ENCODE results near the gene RNF8. TPM values are rescaled to one million over a fixed set of nuclear protein-coding genes. Genes with fewer than 3 reads are reported as not detected.

The RNF8 gene
- total RNA-seq, 5 donors from 2014 or later (not counting 1 experiment from before 2014, with no cell fraction given), result 10.6 to 18.5 (median 15.2) TPM

DNA sequence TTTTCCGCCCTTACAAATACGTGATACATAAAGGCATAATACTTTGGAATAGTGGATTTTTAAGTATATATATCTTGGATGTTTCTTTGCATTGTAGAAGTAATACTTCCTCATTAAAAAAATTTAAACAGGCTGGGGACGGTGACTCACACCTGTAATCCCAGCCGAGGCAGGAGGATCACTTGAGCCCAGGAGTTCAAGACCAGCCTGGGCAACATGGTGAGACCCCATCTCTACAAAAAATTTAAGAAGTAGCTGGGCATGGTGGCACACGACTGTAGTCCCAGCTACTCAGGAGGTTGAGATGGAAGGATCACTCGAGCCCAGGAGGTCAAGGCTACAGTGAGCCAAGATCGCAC, 38.6 kb upstream of the RNF8 start:
- no peak overlapping the region for H3K4me3 Mint-ChIP-seq
- CTCF ChIA-PET, result interaction anchor here in 1 of 2 donors (0.5 to 1.1 kb wide), 2 partner anchors 90 to 297 kb away, joined by 4 read pairs; no protein-coding TSS in a partner anchor
- ATAC-seq (replicated peaks in 1 of 4), result no peak
- Histone ChIP-seq H3K27ac (ENCODE audit: low read length) (no peak overlapping the region), H3K27me3 (replicated peaks in 1 of 2; ENCODE audit: control insufficient read depth in 2 of 2, extremely low read depth in 1 of 2, insufficient read depth in 2 of 2, low read length in 1 of 2) (no peaks in the 10 kb centered on the region), H3K4me3 (ENCODE audit: control insufficient read depth in 1 of 2, extremely low read depth in 1 of 2, low read length in 1 of 2) (no peak overlapping the region), H3K9me3 (no peaks in the 10 kb centered on the region), H3K36me3 (ENCODE audit: control insufficient read depth in 2 of 2, extremely low read depth in 1 of 2, insufficient read depth in 1 of 2, low read length in 1 of 2) (peaks cover 13 to 72% of the 10 kb centered on the region in 2 donors), H3K4me1 (ENCODE audit: control insufficient read depth in 1 of 2, extremely low read depth in 1 of 2, insufficient read depth in 2 of 2, low read length in 2 of 2) (no peaks in the 10 kb centered on the region)
- no peak for DNase-seq
- peaks cover 31% of the 10 kb centered on the region for H3K36me3 Mint-ChIP-seq
- no CpG with 5 or more reads among the region's 7 CpGs for WGBS (ENCODE audit: insufficient coverage)
- H3K27ac Mint-ChIP-seq, result no peak overlapping the region
- no peaks in the 10 kb centered on the region for H3K27me3 Mint-ChIP-seq
- POLR2A ChIA-PET, result no interaction called here
- H3K4me1 Mint-ChIP-seq, result peaks cover 0 to 9% (median 0%) of the 10 kb centered on the region in 3 donors
- no peaks in the 10 kb centered on the region for H3K9me3 Mint-ChIP-seq

GRCh38 chr6:37316071-37316470, 37.7 kb upstream of the RNF8 start:
- Histone ChIP-seq H3K4me1 (ENCODE audit: control insufficient read depth in 1 of 2, extremely low read depth in 1 of 2, insufficient read depth in 2 of 2, low read length in 2 of 2) (no peaks in the 10 kb centered on the region), H3K36me3 (ENCODE audit: control insufficient read depth in 2 of 2, extremely low read depth in 1 of 2, insufficient read depth in 1 of 2, low read length in 1 of 2) (peaks cover 13 to 82% of the 10 kb centered on the region in 2 donors), H3K27me3 (replicated peaks in 1 of 2; ENCODE audit: control insufficient read depth in 2 of 2, extremely low read depth in 1 of 2, insufficient read depth in 2 of 2, low read length in 1 of 2) (no peaks in the 10 kb centered on the region), H3K9me3 (no peaks in the 10 kb centered on the region), H3K4me3 (ENCODE audit: control insufficient read depth in 1 of 2, extremely low read depth in 1 of 2, low read length in 1 of 2) (no peak overlapping the region), H3K27ac (ENCODE audit: low read length) (no peak overlapping the region)
- ChIA-PET CTCF (interaction anchor here (0.6 to 0.9 kb wide), 3 partner anchors 10 to 641 kb away, joined by 3 to 4 read pairs (median 3); no protein-coding TSS in a partner anchor), POLR2A (no interaction called here)
- DNase-seq, result no peak
- Mint-ChIP-seq H3K27me3 (no peaks in the 10 kb centered on the region), H3K4me3 (no peak overlapping the region), H3K9me3 (no peaks in the 10 kb centered on the region), H3K27ac (no peak overlapping the region), H3K36me3 (peaks cover 34% of the 10 kb centered on the region), H3K4me1 (peaks cover 0 to 9% (median 0%) of the 10 kb centered on the region in 3 donors)
- ATAC-seq (replicated peaks in 1 of 4), result no peak
- WGBS (ENCODE audit: insufficient coverage), result 98% methylated on average over 7 of the region's 7 CpGs

DNA sequence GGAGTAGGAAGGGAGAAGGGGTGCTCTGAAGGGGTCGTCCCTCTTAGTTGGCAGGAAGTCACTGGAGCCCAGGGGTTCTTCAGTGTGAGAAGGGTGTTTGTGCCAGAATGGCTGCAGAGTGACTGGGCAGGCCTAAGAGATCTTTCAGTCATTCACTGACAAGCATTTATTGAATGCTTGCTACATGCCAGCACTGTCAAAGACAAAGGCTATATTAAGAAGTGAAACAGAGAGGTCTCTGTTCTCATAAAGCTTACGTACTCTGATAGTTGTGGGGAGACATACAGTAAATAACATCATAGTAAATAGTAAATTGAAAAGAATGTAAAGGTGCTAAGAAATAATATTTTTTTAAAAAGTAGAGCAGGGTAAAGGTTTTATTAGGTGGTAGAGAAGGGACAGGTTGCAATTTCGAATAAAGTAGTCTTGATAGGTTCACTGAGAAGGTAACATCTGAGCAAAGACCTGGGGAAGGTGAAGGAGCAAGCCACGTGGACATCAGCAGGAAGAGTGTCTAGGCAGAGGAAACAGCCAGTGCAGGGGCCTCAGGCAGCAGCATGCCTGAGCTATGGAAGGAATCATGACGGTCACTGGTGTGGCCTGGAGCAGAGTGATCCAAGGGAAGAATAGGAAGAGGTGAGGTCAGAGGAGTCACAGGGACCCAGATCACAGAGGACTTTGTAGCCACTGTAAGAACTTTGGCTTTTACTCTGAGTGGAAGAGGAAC, 36.3 kb upstream of the RNF8 start:
- Mint-ChIP-seq H3K27me3 (no peaks in the 10 kb centered on the region), H3K27ac (no peak overlapping the region), H3K36me3 (peaks cover 35% of the 10 kb centered on the region), H3K9me3 (no peaks in the 10 kb centered on the region), H3K4me1 (peaks cover 0 to 9% (median 0%) of the 10 kb centered on the region in 3 donors), H3K4me3 (no peak overlapping the region)
- H3K27me3 ChIP-seq (replicated peaks in 1 of 2; ENCODE audit: control insufficient read depth in 2 of 2, extremely low read depth in 1 of 2, insufficient read depth in 2 of 2, low read length in 1 of 2), result no peaks in the 10 kb centered on the region
- no peak for ATAC-seq (replicated peaks in 1 of 4)
- no peaks in the 10 kb centered on the region for H3K9me3 ChIP-seq
- ChIA-PET POLR2A (no interaction called here), CTCF (no interaction called here)
- H3K4me3 ChIP-seq (ENCODE audit: control insufficient read depth in 1 of 2, extremely low read depth in 1 of 2, low read length in 1 of 2), result no peak overlapping the region
- no peaks in the 10 kb centered on the region for H3K4me1 ChIP-seq (ENCODE audit: control insufficient read depth in 1 of 2, extremely low read depth in 1 of 2, insufficient read depth in 2 of 2, low read length in 2 of 2)
- H3K36me3 ChIP-seq (ENCODE audit: control insufficient read depth in 2 of 2, extremely low read depth in 1 of 2, insufficient read depth in 1 of 2, low read length in 1 of 2), result peaks cover 16 to 92% of the 10 kb centered on the region in 2 donors
- WGBS (ENCODE audit: insufficient coverage), result 94% methylated on average over 4 of the region's 5 CpGs
- DNase-seq, result no peak
- no peak overlapping the region for H3K27ac ChIP-seq (ENCODE audit: low read length)

DNA sequence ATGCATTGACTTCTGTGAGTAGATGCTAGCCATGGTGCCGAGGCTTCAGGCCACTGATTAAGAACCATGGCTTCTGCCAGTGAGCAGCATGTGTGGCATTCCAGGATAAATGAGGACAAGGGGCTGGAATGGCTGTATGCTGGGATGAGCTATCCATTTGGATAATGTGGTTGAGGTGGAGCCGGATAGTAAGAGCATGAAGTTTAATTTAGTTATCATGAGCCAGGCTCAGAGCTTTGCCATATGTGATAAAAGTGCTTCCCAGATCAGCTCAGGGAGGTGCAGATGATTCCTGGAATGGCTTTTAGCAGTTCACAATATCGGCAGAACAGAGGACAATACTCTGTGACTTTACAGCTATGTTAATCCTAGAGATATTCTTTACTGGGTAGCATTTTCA, 34.6 kb upstream of the RNF8 start:
- CTCF ChIA-PET, result no interaction called here
- Mint-ChIP-seq H3K9me3 (no peaks in the 10 kb centered on the region), H3K4me1 (peaks cover 2 to 9% (median 5%) of the 10 kb centered on the region in 3 donors), H3K36me3 (peaks cover 22% of the 10 kb centered on the region), H3K4me3 (no peak overlapping the region), H3K27ac (no peak overlapping the region), H3K27me3 (no peaks in the 10 kb centered on the region)
- DNase-seq (no peak), ATAC-seq (replicated peaks in 1 of 4) (no peak)
- Histone ChIP-seq H3K9me3 (no peaks in the 10 kb centered on the region), H3K27me3 (replicated peaks in 1 of 2; ENCODE audit: control insufficient read depth in 2 of 2, extremely low read depth in 1 of 2, insufficient read depth in 2 of 2, low read length in 1 of 2) (no peaks in the 10 kb centered on the region), H3K4me3 (ENCODE audit: control insufficient read depth in 1 of 2, extremely low read depth in 1 of 2, low read length in 1 of 2) (no peak overlapping the region), H3K36me3 (ENCODE audit: control insufficient read depth in 2 of 2, extremely low read depth in 1 of 2, insufficient read depth in 1 of 2, low read length in 1 of 2) (peaks cover 8 to 82% of the 10 kb centered on the region in 2 donors), H3K4me1 (ENCODE audit: control insufficient read depth in 1 of 2, extremely low read depth in 1 of 2, insufficient read depth in 2 of 2, low read length in 2 of 2) (no peaks in the 10 kb centered on the region), H3K27ac (ENCODE audit: low read length) (no peak overlapping the region)
- POLR2A ChIA-PET, result interaction anchor here in 1 of 2 donors (0.6 kb wide), 1 partner anchor 210 kb away, joined by 3 read pairs; no protein-coding TSS in a partner anchor
- 94% methylated on average over 2 of the region's 3 CpGs for WGBS (ENCODE audit: insufficient coverage)

- H3K36me3 ChIP-seq (ENCODE audit: control insufficient read depth in 2 of 2, extremely low read depth in 1 of 2, insufficient read depth in 1 of 2, low read length in 1 of 2), result peaks cover 3 to 75% of the 10 kb centered on the region in 2 donors
- H3K4me3 ChIP-seq (ENCODE audit: control insufficient read depth in 1 of 2, extremely low read depth in 1 of 2, low read length in 1 of 2), result no peak overlapping the region
- Mint-ChIP-seq H3K9me3 (no peaks in the 10 kb centered on the region), H3K36me3 (peaks cover 15% of the 10 kb centered on the region), H3K4me1 (peaks cover 1 to 6% (median 2%) of the 10 kb centered on the region in 3 donors), H3K4me3 (no peak overlapping the region), H3K27ac (no peak overlapping the region), H3K27me3 (no peaks in the 10 kb centered on the region)
- H3K9me3 ChIP-seq, result no peaks in the 10 kb centered on the region
- DNase-seq (no peak), ATAC-seq (replicated peaks in 1 of 4) (no peak)
- ChIA-PET POLR2A (no interaction called here), CTCF (interaction anchor here (0.6 kb wide), 2 partner anchors 12 to 663 kb away, joined by 4 read pairs; no protein-coding TSS in a partner anchor)
- no peak overlapping the region for H3K27ac ChIP-seq (ENCODE audit: low read length)
- no peaks in the 10 kb centered on the region for H3K27me3 ChIP-seq (replicated peaks in 1 of 2; ENCODE audit: control insufficient read depth in 2 of 2, extremely low read depth in 1 of 2, insufficient read depth in 2 of 2, low read length in 1 of 2)
- no peaks in the 10 kb centered on the region for H3K4me1 ChIP-seq (ENCODE audit: control insufficient read depth in 1 of 2, extremely low read depth in 1 of 2, insufficient read depth in 2 of 2, low read length in 2 of 2)
- WGBS (ENCODE audit: insufficient coverage), result 91% methylated on average over 1 of the region's 4 CpGs
These were observed 33.8 kb upstream of the RNF8 start for GRCh38 chr6:37319856-37320480.

GRCh38 chr6:37320646-37321045, 33.1 kb upstream of the RNF8 start:
- H3K27me3 ChIP-seq (replicated peaks in 1 of 2; ENCODE audit: control insufficient read depth in 2 of 2, extremely low read depth in 1 of 2, insufficient read depth in 2 of 2, low read length in 1 of 2), result no peaks in the 10 kb centered on the region
- Mint-ChIP-seq H3K4me1 (peaks cover 0 to 6% (median 2%) of the 10 kb centered on the region in 3 donors), H3K4me3 (no peak overlapping the region), H3K9me3 (no peaks in the 10 kb centered on the region), H3K27me3 (no peaks in the 10 kb centered on the region), H3K36me3 (peaks cover 14% of the 10 kb centered on the region), H3K27ac (peak overlapping the region in 1 of 2 donors; percentile 13)
- no peaks in the 10 kb centered on the region for H3K9me3 ChIP-seq
- ChIA-PET POLR2A (no interaction called here), CTCF (interaction anchor here (0.6 to 0.7 kb wide), 2 partner anchors 74 to 663 kb away, joined by 4 to 5 read pairs; no protein-coding TSS in a partner anchor)
- ATAC-seq (replicated peaks in 1 of 4), result no peak
- no peak for DNase-seq
- no peak overlapping the region for H3K27ac ChIP-seq (ENCODE audit: low read length)
- H3K4me3 ChIP-seq (ENCODE audit: control insufficient read depth in 1 of 2, extremely low read depth in 1 of 2, low read length in 1 of 2), result no peak overlapping the region
- peaks cover 0 to 2% of the 10 kb centered on the region in 2 experiments for H3K4me1 ChIP-seq (ENCODE audit: control insufficient read depth in 1 of 2, extremely low read depth in 1 of 2, insufficient read depth in 2 of 2, low read length in 2 of 2)
- H3K36me3 ChIP-seq (ENCODE audit: control insufficient read depth in 2 of 2, extremely low read depth in 1 of 2, insufficient read depth in 1 of 2, low read length in 1 of 2), result peaks cover 3 to 68% of the 10 kb centered on the region in 2 donors
- WGBS (ENCODE audit: insufficient coverage), result 98% methylated on average over 7 of the region's 8 CpGs

All from T-cell (primary cell).